Fibroblast of lung (primary cell): ENCODE data around the gene TAS2R4. TPM values are rescaled to one million over a fixed set of nuclear protein-coding genes. Genes with fewer than 3 reads are reported as not detected.

Source experiments
- DNase-seq, 2 donors: peaks; one replicate each; pipeline versions ENCODE4 v3.0.0 to v3.0.0-alpha.2; 2010; ENCODE audit warnings: low read depth in 2 of 2
- H2AFZ ChIP-seq: 2 replicates; pipeline ENCODE4 v1.5.1; 2012; ENCODE audit warnings: low read length, control low read depth, inconsistent platforms
- H3K27ac ChIP-seq: 2 replicates; pipeline ENCODE4 v1.5.1; 2011; ENCODE audit warnings: low read length, control low read depth; ENCODE audit not compliant: insufficient read depth
- H3K27me3 ChIP-seq: 2 replicates; pipeline ENCODE4 v1.5.1; 2011; ENCODE audit warnings: mild to moderate bottlenecking, low read length; ENCODE audit not compliant: control insufficient read depth, insufficient read depth
- H3K36me3 ChIP-seq: 2 replicates; pipeline ENCODE4 v1.5.1; 2011; ENCODE audit warnings: low read length; ENCODE audit not compliant: control insufficient read depth, insufficient read depth
- H3K4me1 ChIP-seq: 2 replicates; pipeline ENCODE4 v1.5.1; 2011; ENCODE audit warnings: low read length; ENCODE audit not compliant: control insufficient read depth, insufficient read depth; ENCODE audit errors: extremely low read depth
- H3K4me2 ChIP-seq: 2 replicates; pipeline ENCODE4 v1.5.1; 2011; ENCODE audit warnings: low read length, control low read depth; ENCODE audit not compliant: insufficient read depth; ENCODE audit errors: extremely low read depth
- H3K4me3 ChIP-seq, 4 experiments: fragments of 200-600 bp in 1 of 4; sonication (generic) in 1 of 4; replicated peaks in 1 of 4; 2 replicates each; pipeline ENCODE4 v1.5.1; 2011 to 2016; ENCODE audit warnings: low read length in 4 of 4, low read depth in 3 of 4, mild to moderate bottlenecking in 3 of 4, control low read depth in 2 of 4, inconsistent platforms in 1 of 4, mixed read lengths in 1 of 4; ENCODE audit not compliant: insufficient read depth in 1 of 4; ENCODE audit errors: control extremely low read depth in 1 of 4
- H3K79me2 ChIP-seq: 2 replicates; pipeline ENCODE4 v1.5.1; 2012; ENCODE audit warnings: mild to moderate bottlenecking, low read length, inconsistent platforms; ENCODE audit not compliant: control insufficient read depth, insufficient read depth
- H3K9ac ChIP-seq: 2 replicates; pipeline ENCODE4 v1.5.1; 2011; ENCODE audit warnings: mild to moderate bottlenecking, low read length, control low read depth; ENCODE audit not compliant: insufficient read depth
- H3K9me3 ChIP-seq: 2 replicates; pipeline ENCODE4 v1.5.1; 2012; ENCODE audit warnings: low read depth, low read length; ENCODE audit not compliant: control insufficient read depth, insufficient read depth
- H4K20me1 ChIP-seq: 2 replicates; pipeline ENCODE4 v1.5.1; 2011; ENCODE audit warnings: low read length; ENCODE audit not compliant: control insufficient read depth, insufficient read depth; ENCODE audit errors: extremely low read depth
- CTCF ChIP-seq, 2 donors: IDR thresholded peaks in 1 of 2; conservative IDR thresholded peaks in 1 of 2; 1 replicate in 1 of 2; 2 replicates in 1 of 2; pipeline ENCODE4 v1.5.1; 2011 to 2012; ENCODE audit warnings: low read length in 2 of 2, control low read depth in 1 of 2, inconsistent platforms in 1 of 2, low read depth in 1 of 2, mild to moderate bottlenecking in 1 of 2
- EZH2 ChIP-seq: IDR thresholded peaks from 2 replicates; pipeline ENCODE4 v1.5.1; 2012; ENCODE audit warnings: low read length, control low read depth, mild to moderate bottlenecking; ENCODE audit errors: missing control alignments
- polyA plus RNA-seq, 2 donors: library from polyadenylated mRNA; depleted of rRNA in 1 of 2; stranded (reverse) in 1 of 2; unstranded in 1 of 2; fragments of >200 nt; gene quantifications; 2 replicates each; pipeline ENCODE4 v1.2.1, GENCODE V29; 2011 to 2012; ENCODE audit warnings: missing spikeins in 1 of 2
- total RNA-seq: library from RNA; depleted of rRNA; stranded (reverse); fragments of >200 nt; gene quantifications from 2 replicates; pipeline ENCODE4 v1.2.1, GENCODE V29; 2014

TAS2R4 gene
- total and polyA plus RNA-seq, 2 donors (not counting 1 experiment from before 2014, with no cell fraction given), result 0.06 to 1.5 TPM

DNA sequence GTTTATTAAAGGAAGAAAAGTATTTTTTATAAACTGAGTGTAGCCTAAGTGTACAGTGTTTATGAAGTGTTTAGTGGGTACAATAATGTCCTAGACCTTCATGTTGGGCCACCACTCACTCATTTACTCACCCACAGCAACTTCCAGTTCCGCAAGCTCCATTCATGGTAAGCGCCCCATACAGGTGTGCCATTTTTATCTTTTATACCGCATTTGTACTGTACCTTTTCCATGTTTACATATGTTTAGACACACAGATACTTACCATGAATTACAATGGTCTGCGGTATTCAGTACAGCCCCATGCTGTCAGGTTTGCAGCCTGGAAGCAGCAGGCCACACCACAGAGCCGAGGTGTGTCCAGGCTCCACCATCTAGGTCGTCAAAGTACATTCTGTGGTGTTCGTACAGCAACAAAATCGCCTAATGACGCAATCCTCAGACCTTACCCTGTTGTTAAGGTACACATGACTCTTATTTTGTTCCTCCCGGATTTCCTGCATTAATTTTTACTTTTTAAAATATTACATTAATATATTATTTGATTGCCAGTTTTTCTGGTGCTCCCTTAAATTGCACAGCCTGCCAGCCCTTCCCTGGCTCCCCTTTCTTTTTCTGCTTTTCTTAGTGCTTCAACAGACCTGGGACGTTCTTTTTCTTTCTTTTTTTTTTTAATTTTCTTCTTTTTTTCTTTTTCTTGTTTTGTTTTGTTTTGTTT, 39.2 kb upstream of the TAS2R4 start:
- Histone ChIP-seq H2AFZ (peak overlapping the region; percentile 99), H3K9me3 (no peaks in the 10 kb centered on the region), H4K20me1 (no peaks in the 10 kb centered on the region), H3K9ac (peak overlapping the region; percentile 67), H3K4me1 (no peaks in the 10 kb centered on the region), H3K27ac (peak overlapping the region; percentile 61), H3K4me2 (peak overlapping the region; percentile 90), H3K36me3 (peaks cover 3% of the 10 kb centered on the region), H3K27me3 (no peaks in the 10 kb centered on the region), H3K79me2 (peaks cover 30% of the 10 kb centered on the region), H3K4me3 (peak overlapping the region; percentile 65 to 95 (median 76))
- TF ChIP-seq EZH2, result no peak
- no peak for TF ChIP-seq CTCF (conservative IDR thresholded peaks at IDR 0.05 in 1 of 2, IDR thresholded peaks at IDR 0.05 in 1 of 2; ENCODE audit: low read depth in 1 of 2, low read length in 2 of 2)
- DNase-seq, result peak; percentile 3 to 38

DNA sequence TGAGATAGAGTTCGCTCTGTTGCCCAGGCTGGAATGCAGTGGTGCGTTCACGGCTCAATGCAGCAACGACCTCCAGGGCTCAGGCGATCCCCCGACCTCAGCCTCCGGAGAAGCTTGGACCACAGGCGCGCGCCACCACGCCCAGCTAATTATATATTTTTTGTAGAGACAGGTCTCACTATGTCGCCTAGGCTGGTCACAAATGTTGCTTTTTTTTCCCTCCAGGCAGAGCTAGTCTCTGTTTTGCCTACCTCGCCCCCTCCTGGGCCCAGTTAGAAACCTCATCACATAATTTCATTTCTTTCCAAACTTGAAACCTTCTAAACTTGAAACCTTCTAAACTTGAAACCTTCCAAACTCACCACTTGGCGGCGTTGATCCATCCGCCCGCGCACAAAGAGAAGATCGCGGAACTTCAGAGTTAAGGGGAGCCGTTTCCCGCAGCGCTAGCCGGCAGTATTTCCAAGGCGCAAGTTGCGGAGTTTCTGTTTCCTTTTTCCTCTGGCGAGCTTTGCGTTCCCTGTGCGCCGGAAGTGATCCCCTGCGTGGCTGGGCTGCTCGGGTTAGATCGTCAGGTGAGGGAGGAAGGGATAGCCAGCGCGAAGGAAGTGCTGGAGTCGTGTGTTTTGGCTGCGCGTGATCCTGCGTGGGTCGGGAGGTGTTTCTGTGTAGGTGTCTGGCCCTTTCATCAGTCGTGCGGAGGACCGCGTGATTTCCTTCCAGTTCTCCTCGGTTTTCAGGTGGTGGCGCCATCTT, 38.5 kb upstream of the TAS2R4 start, which contains the start of gene SSBP1:
Gene SSBP1 (plus strand): TSS at position 523 of the 756 bp plus-strand sequence. CDS start 809 bp downstream, outside the sequence.
- peak within 1 kb of the TSS; percentile 71 to 95 (median 82) for H3K4me3 ChIP-seq
- peak within 1 kb of the TSS; percentile 88 for H3K27ac ChIP-seq
- H3K9me3 ChIP-seq, result no peaks in the 10 kb centered on the region
- peak within 1 kb of the TSS; percentile 67 for H3K9ac ChIP-seq
- H3K4me1 ChIP-seq, result no peaks in the 10 kb centered on the region
- H3K79me2 ChIP-seq, result peaks cover 30% of the 10 kb centered on the region
- peaks cover 3% of the 10 kb centered on the region for H3K36me3 ChIP-seq
- no peaks in the 10 kb centered on the region for H4K20me1 ChIP-seq
- no peaks in the 10 kb centered on the region for H3K27me3 ChIP-seq
- peak; percentile 96 to 98 for DNase-seq
- H3K4me2 ChIP-seq, result peak within 1 kb of the TSS; percentile 90
- peak within 1 kb of the TSS; percentile 99 for H2AFZ ChIP-seq
- TF ChIP-seq CTCF (conservative IDR thresholded peaks at IDR 0.05 in 1 of 2, IDR thresholded peaks at IDR 0.05 in 1 of 2; ENCODE audit: low read depth in 1 of 2, low read length in 2 of 2) (peak; percentile 81 to 88), EZH2 (no peak)

- Histone ChIP-seq H3K79me2 (peaks cover 30% of the 10 kb centered on the region), H3K36me3 (peaks cover 3% of the 10 kb centered on the region), H3K27ac (peak overlapping the region; percentile 88), H2AFZ (peak overlapping the region; percentile 91), H3K9me3 (no peaks in the 10 kb centered on the region), H3K4me2 (peak overlapping the region; percentile 84), H3K9ac (peak overlapping the region; percentile 58), H3K4me3 (peak overlapping the region; percentile 62 to 95 (median 82)), H3K4me1 (no peaks in the 10 kb centered on the region), H3K27me3 (no peaks in the 10 kb centered on the region), H4K20me1 (no peaks in the 10 kb centered on the region)
- DNase-seq, result no peak
- peak; percentile 3 to 41 for TF ChIP-seq CTCF (conservative IDR thresholded peaks at IDR 0.05 in 1 of 2, IDR thresholded peaks at IDR 0.05 in 1 of 2; ENCODE audit: low read depth in 1 of 2, low read length in 2 of 2)
- no peak for TF ChIP-seq EZH2
These were observed 37.9 kb upstream of the TAS2R4 start for GRCh38 chr7:141738592-141739013.
